CD4-positive, alpha-beta T cell treated with Interleukin-2 at 100 ng/mL for 4 hours (primary cell): ENCODE data around the gene CYP4F12.

Experiments used
- DNase-seq: peaks from one replicate; pipeline ENCODE4 v3.0.0-alpha.2; 2020; ENCODE audit warnings: low spot score

The CYP4F12 gene

GRCh38 chr19:15714638-15715037, 41.8 kb downstream of the CYP4F12 start:
- DNase-seq, result no peak

- DNase-seq, result no peak
Observed at GRCh38 chr19:15715642-15716041, 42.8 kb downstream of the CYP4F12 start.

GRCh38 chr19:15717809-15718208, 44.9 kb downstream of the CYP4F12 start:
- no peak for DNase-seq

- DNase-seq, result no peak
Observed at GRCh38 chr19:15721268-15721667, 48.4 kb downstream of the CYP4F12 start.

GRCh38 chr19:15722956-15723355, 50.1 kb downstream of the CYP4F12 start:
- DNase-seq, result no peak

GRCh38 chr19:15727724-15728123, 54.8 kb downstream of the CYP4F12 start, which contains the start of gene OR10H2:
TSS of gene OR10H2 (plus strand) at chr19:15728024. CDS start at chr19:15728044, 20 bp downstream.
- DNase-seq, result no peak

- no peak for DNase-seq
Observed at GRCh38 chr19:15730538-15730937, 57.7 kb downstream of the CYP4F12 start.

GRCh38 chr19:15732388-15732787, 59.5 kb downstream of the CYP4F12 start:
- no peak for DNase-seq

- DNase-seq, result no peak
Observed at GRCh38 chr19:15733895-15734294, 61.0 kb downstream of the CYP4F12 start.

- no peak for DNase-seq
Observed at GRCh38 chr19:15737722-15738121, 64.8 kb downstream of the CYP4F12 start, which contains the start of gene OR10H3. TSS of gene OR10H3 (plus strand) at chr19:15737985. CDS start at chr19:15741393, 3,408 bp downstream.

- DNase-seq, result no peak
Observed at GRCh38 chr19:15740785-15741184, 67.9 kb downstream of the CYP4F12 start.
